GM13977 (cell line): Measurements from ENCODE around the gene ARHGAP24.
"Not testable (repeated sequence)": the region's sequence is repeated elsewhere in the genome, so short reads cannot be mapped to it uniquely, and the experiment has no call there.

ENCODE experiments used
- DNase-seq: peaks from one replicate; pipeline ENCODE4 v3.0.0; 2012; ENCODE audit warnings: low spot score
- CTCF ChIP-seq: IDR thresholded peaks from 2 replicates; pipeline ENCODE4 v1.5.1; 2012; ENCODE audit warnings: mild to moderate bottlenecking, control low read depth; ENCODE audit not compliant: insufficient read depth; ENCODE audit errors: extremely low read depth, missing control alignments
- in situ Hi-C: fragments of 300-500 bp; cut with MboI; formaldehyde crosslinking; loops from one replicate; pipeline ENCODE4 v1.12.0; 2022; ENCODE audit warnings: low sequenced_read_pairs, low pct_unique_long_range_greater_than_20kb, mixed read lengths, inconsistent platforms; ENCODE audit not compliant: unreplicated experiment

Gene ARHGAP24

GRCh38 chr4:85909851-85910250 lies 434.9 kb downstream of the ARHGAP24 start:
- no peak for TF ChIP-seq CTCF
- DNase-seq, result no peak
- in situ Hi-C loops, result no loop called here

DNA sequence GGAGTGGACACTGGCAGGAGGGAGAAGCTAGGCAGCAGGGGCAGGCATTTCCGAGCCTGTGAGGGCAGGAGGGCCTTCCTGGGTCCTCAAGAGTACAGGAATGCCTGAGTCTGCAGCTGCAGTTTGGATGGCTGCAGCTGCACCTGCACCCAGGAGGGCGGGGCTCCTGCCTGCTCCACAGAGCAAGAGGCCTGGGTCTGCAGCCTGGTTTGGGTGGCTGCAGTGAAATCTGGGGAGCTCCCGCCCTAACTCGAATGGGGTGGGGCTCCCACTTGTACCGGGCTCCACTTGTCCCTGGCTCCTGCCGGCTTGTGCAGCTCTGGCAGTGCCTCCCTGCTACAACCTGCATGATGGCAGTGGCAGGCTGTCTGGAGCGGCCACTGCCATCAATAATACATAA lies 436.0 kb downstream of the ARHGAP24 start:
- in situ Hi-C loops, result no loop called here
- DNase-seq, result no peak
- no peak for TF ChIP-seq CTCF

GRCh38 chr4:85913931-85914694 lies 439.2 kb downstream of the ARHGAP24 start:
- no peak for DNase-seq
- in situ Hi-C loops, result no loop called here
- no peak for TF ChIP-seq CTCF

GRCh38 chr4:85915570-85915969 lies 440.6 kb downstream of the ARHGAP24 start:
- in situ Hi-C loops, result not testable (repeated sequence)

DNA sequence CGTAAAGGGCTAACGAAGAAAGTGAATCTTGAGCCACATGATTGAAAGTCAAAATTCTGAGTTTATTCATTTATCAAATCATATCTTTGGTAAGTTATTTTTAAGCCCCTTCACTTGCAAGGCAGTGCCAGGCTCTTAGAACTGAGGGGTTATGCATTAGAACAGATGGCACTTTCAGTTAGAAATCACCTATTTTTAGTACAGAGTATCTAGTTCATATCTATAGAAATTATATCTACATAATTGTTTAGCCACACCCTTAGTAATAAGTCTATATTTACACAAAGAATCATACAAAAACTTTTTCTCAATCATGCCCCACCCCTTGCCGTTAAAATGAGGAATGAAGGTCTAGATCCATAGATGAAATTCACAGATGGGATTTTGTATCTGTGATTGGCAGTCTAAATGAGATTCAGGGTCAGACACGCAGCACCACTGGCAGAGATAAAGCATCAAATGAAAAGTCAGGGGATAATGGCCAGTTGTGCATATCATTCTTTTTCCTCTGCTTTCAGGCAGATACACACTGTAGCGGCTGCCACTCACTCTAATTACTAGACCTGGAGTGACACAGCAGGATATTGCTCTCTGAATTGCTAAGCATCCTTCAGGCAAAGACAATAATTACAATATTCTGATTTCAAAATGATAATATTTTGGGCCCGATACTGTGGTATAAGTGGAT lies 444.4 kb downstream of the ARHGAP24 start:
- in situ Hi-C loops, result no loop called here
- no peak for DNase-seq
- no peak for TF ChIP-seq CTCF

More at GRCh38 chr4:85915570-85915969, 440.6 kb downstream of the ARHGAP24 start:
- not testable (repeated sequence) for DNase-seq

DNA sequence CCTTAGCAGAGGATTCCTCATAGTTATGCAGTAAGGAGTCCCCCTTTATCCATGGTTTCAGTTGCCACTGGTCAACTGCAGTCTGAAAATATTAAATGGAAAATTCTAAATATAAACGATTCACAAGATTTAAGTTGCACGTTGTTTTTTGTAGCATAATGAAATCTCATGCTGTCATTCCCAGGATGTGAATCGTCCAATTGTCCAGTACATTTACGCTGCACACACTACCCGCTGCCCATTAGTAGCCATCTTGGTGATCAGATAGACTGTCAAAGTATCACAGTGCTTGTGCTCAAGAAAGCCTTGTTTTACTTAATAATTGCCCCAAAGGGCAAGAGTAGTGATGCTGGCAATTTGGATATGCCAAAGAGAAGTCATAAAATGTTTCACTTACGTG lies 450.1 kb downstream of the ARHGAP24 start:
- in situ Hi-C loops, result no loop called here
- TF ChIP-seq CTCF, result no peak
- DNase-seq, result no peak
